Measurements from ENCODE around the gene PTPRN2. TPM values are rescaled to one million over a fixed set of nuclear protein-coding genes. Genes with fewer than 3 reads are reported as not detected.

PTPRN2 gene
- total RNA-seq, 5 donors from 2014 or later (not counting 1 experiment from before 2014, with no cell fraction given), result 0.60 to 1.7 (median 0.82) TPM

- ChIA-PET CTCF (no interaction called here), POLR2A (no interaction called here)
- no peaks in the 10 kb centered on the region for H3K27me3 Mint-ChIP-seq
- Histone ChIP-seq H3K36me3 (ENCODE audit: control insufficient read depth in 2 of 2, extremely low read depth in 1 of 2, insufficient read depth in 1 of 2, low read length in 1 of 2) (no peaks in the 10 kb centered on the region), H3K4me1 (ENCODE audit: control insufficient read depth in 1 of 2, extremely low read depth in 1 of 2, insufficient read depth in 2 of 2, low read length in 2 of 2) (no peaks in the 10 kb centered on the region), H3K4me3 (ENCODE audit: control insufficient read depth in 1 of 2, extremely low read depth in 1 of 2, low read length in 1 of 2) (no peak overlapping the region), H3K27me3 (replicated peaks in 1 of 2; ENCODE audit: control insufficient read depth in 2 of 2, extremely low read depth in 1 of 2, insufficient read depth in 2 of 2, low read length in 1 of 2) (no peaks in the 10 kb centered on the region), H3K9me3 (no peaks in the 10 kb centered on the region), H3K27ac (ENCODE audit: low read length) (no peak overlapping the region)
- WGBS (ENCODE audit: insufficient coverage), result 82% methylated on average over 9 of the region's 12 CpGs
- ATAC-seq (replicated peaks in 1 of 4) (no peak), DNase-seq (no peak)
- no peaks in the 10 kb centered on the region for H3K4me1 Mint-ChIP-seq
- no peaks in the 10 kb centered on the region for H3K36me3 Mint-ChIP-seq
- no peak overlapping the region for H3K27ac Mint-ChIP-seq
- no peaks in the 10 kb centered on the region for H3K9me3 Mint-ChIP-seq
- no peak overlapping the region for H3K4me3 Mint-ChIP-seq
Observed at GRCh38 chr7:158266426-158266816, 321.2 kb downstream of the PTPRN2 start.

DNA sequence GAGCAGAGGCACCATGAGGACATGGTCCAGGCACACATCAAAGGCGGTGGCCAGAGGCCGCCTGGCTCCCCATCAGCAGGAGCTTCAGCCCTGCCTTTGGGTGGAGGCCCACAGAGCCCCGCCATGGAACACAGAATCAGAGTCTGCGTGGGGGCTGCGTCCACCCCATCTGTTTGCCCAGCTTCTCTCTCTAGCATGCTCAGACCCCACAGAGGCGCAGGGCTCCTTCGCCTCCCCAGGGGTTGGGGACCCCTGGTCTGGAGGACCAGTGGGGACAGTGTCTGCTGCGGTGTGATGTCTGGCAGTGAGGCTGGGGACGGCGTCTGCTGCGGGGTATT lies 321.9 kb downstream of the PTPRN2 start:
- ChIA-PET CTCF (no interaction called here), POLR2A (no interaction called here)
- Histone ChIP-seq H3K4me3 (ENCODE audit: control insufficient read depth in 1 of 2, extremely low read depth in 1 of 2, low read length in 1 of 2) (no peak overlapping the region), H3K27ac (ENCODE audit: low read length) (no peak overlapping the region), H3K27me3 (replicated peaks in 1 of 2; ENCODE audit: control insufficient read depth in 2 of 2, extremely low read depth in 1 of 2, insufficient read depth in 2 of 2, low read length in 1 of 2) (peaks cover 0 to 3% of the 10 kb centered on the region in 2 experiments), H3K9me3 (no peaks in the 10 kb centered on the region), H3K4me1 (ENCODE audit: control insufficient read depth in 1 of 2, extremely low read depth in 1 of 2, insufficient read depth in 2 of 2, low read length in 2 of 2) (no peaks in the 10 kb centered on the region), H3K36me3 (ENCODE audit: control insufficient read depth in 2 of 2, extremely low read depth in 1 of 2, insufficient read depth in 1 of 2, low read length in 1 of 2) (no peaks in the 10 kb centered on the region)
- H3K36me3 Mint-ChIP-seq, result no peaks in the 10 kb centered on the region
- 93% methylated on average over 2 of the region's 11 CpGs for WGBS (ENCODE audit: insufficient coverage)
- ATAC-seq (replicated peaks in 1 of 4), result no peak
- H3K4me3 Mint-ChIP-seq, result no peak overlapping the region
- no peak overlapping the region for H3K27ac Mint-ChIP-seq
- no peaks in the 10 kb centered on the region for H3K27me3 Mint-ChIP-seq
- no peaks in the 10 kb centered on the region for H3K4me1 Mint-ChIP-seq
- no peaks in the 10 kb centered on the region for H3K9me3 Mint-ChIP-seq
- DNase-seq, result no peak

- Histone ChIP-seq H3K4me1 (ENCODE audit: control insufficient read depth in 1 of 2, extremely low read depth in 1 of 2, insufficient read depth in 2 of 2, low read length in 2 of 2) (no peaks in the 10 kb centered on the region), H3K36me3 (ENCODE audit: control insufficient read depth in 2 of 2, extremely low read depth in 1 of 2, insufficient read depth in 1 of 2, low read length in 1 of 2) (no peaks in the 10 kb centered on the region), H3K27me3 (replicated peaks in 1 of 2; ENCODE audit: control insufficient read depth in 2 of 2, extremely low read depth in 1 of 2, insufficient read depth in 2 of 2, low read length in 1 of 2) (peaks cover 0 to 3% of the 10 kb centered on the region in 2 experiments), H3K27ac (ENCODE audit: low read length) (no peak overlapping the region), H3K9me3 (no peaks in the 10 kb centered on the region), H3K4me3 (ENCODE audit: control insufficient read depth in 1 of 2, extremely low read depth in 1 of 2, low read length in 1 of 2) (no peak overlapping the region)
- no peaks in the 10 kb centered on the region for H3K27me3 Mint-ChIP-seq
- ChIA-PET POLR2A (no interaction called here), CTCF (no interaction called here)
- no peaks in the 10 kb centered on the region for H3K36me3 Mint-ChIP-seq
- H3K27ac Mint-ChIP-seq, result no peak overlapping the region
- no peak overlapping the region for H3K4me3 Mint-ChIP-seq
- DNase-seq (no peak), ATAC-seq (replicated peaks in 1 of 4) (peak in 1 of 4 experiments; percentile 15)
- H3K4me1 Mint-ChIP-seq, result no peaks in the 10 kb centered on the region
- WGBS (ENCODE audit: insufficient coverage), result 89% methylated on average over 13 of the region's 13 CpGs
- H3K9me3 Mint-ChIP-seq, result no peaks in the 10 kb centered on the region
Observed at GRCh38 chr7:158264881-158265742, 322.5 kb downstream of the PTPRN2 start.

DNA sequence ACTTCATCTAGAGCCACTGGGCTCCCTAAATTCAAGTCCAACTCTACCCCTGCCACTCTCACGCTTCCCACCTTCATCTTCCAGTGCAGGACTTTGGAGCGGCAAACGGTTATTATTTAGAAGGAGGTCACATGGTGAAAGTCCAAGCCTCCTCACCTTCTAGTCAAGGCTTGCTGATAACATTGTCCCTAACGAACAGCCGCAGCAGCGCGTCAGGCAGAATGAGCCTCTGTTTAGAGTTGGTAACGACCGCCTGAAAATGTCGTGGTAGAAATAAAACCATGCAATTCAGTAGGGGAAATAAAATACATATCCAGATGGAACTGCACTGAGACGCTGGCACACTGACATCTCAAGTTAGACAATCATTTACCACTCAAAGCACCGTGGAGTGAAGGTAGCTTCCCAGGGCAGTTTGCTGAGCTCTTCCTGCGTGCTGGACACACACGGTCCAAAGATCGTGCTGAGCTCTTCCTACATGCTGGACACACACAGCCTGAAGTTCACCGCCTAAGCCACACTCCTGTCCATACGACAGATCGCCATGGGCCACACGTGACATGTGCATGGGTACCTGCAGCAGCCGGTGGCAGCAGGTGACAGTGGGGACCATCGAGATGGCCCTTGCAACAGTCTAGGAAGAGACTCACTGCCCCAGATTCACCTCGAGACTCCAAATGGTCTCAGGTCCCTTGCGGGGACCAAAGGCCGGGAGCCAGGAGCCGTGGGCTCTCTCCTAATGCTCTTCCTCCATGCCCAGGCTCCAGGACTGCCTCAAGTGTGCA lies 323.5 kb downstream of the PTPRN2 start:
- Histone ChIP-seq H3K4me3 (ENCODE audit: control insufficient read depth in 1 of 2, extremely low read depth in 1 of 2, low read length in 1 of 2) (no peak overlapping the region), H3K36me3 (ENCODE audit: control insufficient read depth in 2 of 2, extremely low read depth in 1 of 2, insufficient read depth in 1 of 2, low read length in 1 of 2) (no peaks in the 10 kb centered on the region), H3K4me1 (ENCODE audit: control insufficient read depth in 1 of 2, extremely low read depth in 1 of 2, insufficient read depth in 2 of 2, low read length in 2 of 2) (no peaks in the 10 kb centered on the region), H3K27ac (ENCODE audit: low read length) (no peak overlapping the region), H3K9me3 (no peaks in the 10 kb centered on the region), H3K27me3 (replicated peaks in 1 of 2; ENCODE audit: control insufficient read depth in 2 of 2, extremely low read depth in 1 of 2, insufficient read depth in 2 of 2, low read length in 1 of 2) (peaks cover 0 to 6% of the 10 kb centered on the region in 2 experiments)
- WGBS (ENCODE audit: insufficient coverage), result 92% methylated on average over 17 of the region's 25 CpGs
- Mint-ChIP-seq H3K4me1 (no peaks in the 10 kb centered on the region), H3K4me3 (no peak overlapping the region), H3K27ac (no peak overlapping the region), H3K9me3 (no peaks in the 10 kb centered on the region), H3K36me3 (no peaks in the 10 kb centered on the region), H3K27me3 (no peaks in the 10 kb centered on the region)
- POLR2A ChIA-PET, result no interaction called here
- ATAC-seq (replicated peaks in 1 of 4), result no peak
- CTCF ChIA-PET, result no interaction called here
- DNase-seq, result no peak

- Mint-ChIP-seq H3K4me3 (no peak overlapping the region), H3K4me1 (no peaks in the 10 kb centered on the region)
Observed at GRCh38 chr7:158263110-158263963, 324.3 kb downstream of the PTPRN2 start.

GRCh38 chr7:158262284-158263109 lies 325.1 kb downstream of the PTPRN2 start:
- Mint-ChIP-seq H3K27me3 (no peaks in the 10 kb centered on the region), H3K27ac (no peak overlapping the region), H3K9me3 (no peaks in the 10 kb centered on the region), H3K4me1 (no peaks in the 10 kb centered on the region), H3K36me3 (no peaks in the 10 kb centered on the region), H3K4me3 (no peak overlapping the region)
- H3K9me3 ChIP-seq, result no peaks in the 10 kb centered on the region
- peaks cover 0 to 11% of the 10 kb centered on the region in 2 experiments for H3K27me3 ChIP-seq (replicated peaks in 1 of 2; ENCODE audit: control insufficient read depth in 2 of 2, extremely low read depth in 1 of 2, insufficient read depth in 2 of 2, low read length in 1 of 2)
- H3K4me3 ChIP-seq (ENCODE audit: control insufficient read depth in 1 of 2, extremely low read depth in 1 of 2, low read length in 1 of 2), result no peak overlapping the region
- no peak overlapping the region for H3K27ac ChIP-seq (ENCODE audit: low read length)
- H3K4me1 ChIP-seq (ENCODE audit: control insufficient read depth in 1 of 2, extremely low read depth in 1 of 2, insufficient read depth in 2 of 2, low read length in 2 of 2), result no peaks in the 10 kb centered on the region
- 96% methylated on average over 5 of the region's 5 CpGs for WGBS (ENCODE audit: insufficient coverage)
- POLR2A ChIA-PET, result no interaction called here
- CTCF ChIA-PET, result no interaction called here
- no peaks in the 10 kb centered on the region for H3K36me3 ChIP-seq (ENCODE audit: control insufficient read depth in 2 of 2, extremely low read depth in 1 of 2, insufficient read depth in 1 of 2, low read length in 1 of 2)
- no peak for ATAC-seq (replicated peaks in 1 of 4)
- no peak for DNase-seq

More at GRCh38 chr7:158263110-158263963, 324.3 kb downstream of the PTPRN2 start:
- DNase-seq, result no peak
- no peaks in the 10 kb centered on the region for H3K36me3 ChIP-seq (ENCODE audit: control insufficient read depth in 2 of 2, extremely low read depth in 1 of 2, insufficient read depth in 1 of 2, low read length in 1 of 2)
- WGBS (ENCODE audit: insufficient coverage), result 81% methylated on average over 11 of the region's 19 CpGs
- POLR2A ChIA-PET, result no interaction called here
- peaks cover 0 to 11% of the 10 kb centered on the region in 2 experiments for H3K27me3 ChIP-seq (replicated peaks in 1 of 2; ENCODE audit: control insufficient read depth in 2 of 2, extremely low read depth in 1 of 2, insufficient read depth in 2 of 2, low read length in 1 of 2)
- Mint-ChIP-seq H3K9me3 (no peaks in the 10 kb centered on the region), H3K27me3 (no peaks in the 10 kb centered on the region), H3K27ac (no peak overlapping the region), H3K36me3 (no peaks in the 10 kb centered on the region)
- no peak for ATAC-seq (replicated peaks in 1 of 4)
- no peak overlapping the region for H3K27ac ChIP-seq (ENCODE audit: low read length)
- H3K9me3 ChIP-seq, result no peaks in the 10 kb centered on the region
- no peaks in the 10 kb centered on the region for H3K4me1 ChIP-seq (ENCODE audit: control insufficient read depth in 1 of 2, extremely low read depth in 1 of 2, insufficient read depth in 2 of 2, low read length in 2 of 2)
- CTCF ChIA-PET, result no interaction called here
- no peak overlapping the region for H3K4me3 ChIP-seq (ENCODE audit: control insufficient read depth in 1 of 2, extremely low read depth in 1 of 2, low read length in 1 of 2)
